Measurements from ENCODE around the gene FPGT.
A peak's percentile ranks its signal among the peaks of the same experiment; 100 is the strongest.
"Not testable (repeated sequence)": the region's sequence is repeated elsewhere in the genome, so short reads cannot be mapped to it uniquely, and the experiment has no call there.

FPGT gene

GRCh38 chr1:74197657-74198552 is at the start of gene FPGT, which contains the start of gene LRRIQ3:
TSS of gene FPGT (plus strand) at chr1:74198242. CDS start at chr1:74198279, 37 bp downstream.
TSS of gene LRRIQ3 (minus strand) at chr1:74198176. CDS start at chr1:74183684, 14,492 bp downstream.
- peak; percentile 97 for DNase-seq

GRCh38 chr1:74160046-74160445 is 38.0 kb upstream of the FPGT start:
- no peak for DNase-seq

- DNase-seq, result no peak
These were observed 36.5 kb upstream of the FPGT start for GRCh38 chr1:74161497-74161896.

- DNase-seq, result no peak
These were observed 35.7 kb upstream of the FPGT start for GRCh38 chr1:74162333-74162732.

GRCh38 chr1:74174423-74174822 is 23.6 kb upstream of the FPGT start:
- DNase-seq, result not testable (repeated sequence)

- DNase-seq, result no peak
These were observed 17.6 kb upstream of the FPGT start for GRCh38 chr1:74180490-74180889.

- DNase-seq, result no peak
These were observed 4.1 kb upstream of the FPGT start for GRCh38 chr1:74193908-74194307.

- DNase-seq, result no peak
These were observed 2.7 kb upstream of the FPGT start for GRCh38 chr1:74195339-74195738.

GRCh38 chr1:74197255-74197654 is 787 bp upstream of the FPGT start:
- no peak for DNase-seq

- no peak for DNase-seq
These were observed 1.5 kb downstream of the FPGT start for GRCh38 chr1:74199504-74199903.

- DNase-seq, result no peak
These were observed 7.2 kb downstream of the FPGT start for GRCh38 chr1:74205266-74205665.

- no peak for DNase-seq
These were observed 17.2 kb downstream of the FPGT start for GRCh38 chr1:74215229-74215628.

- DNase-seq, result no peak
These were observed 24.7 kb downstream of the FPGT start for GRCh38 chr1:74222701-74223100.

GRCh38 chr1:74223453-74223852 is 25.4 kb downstream of the FPGT start:
- DNase-seq, result no peak

- no peak for DNase-seq
These were observed 37.1 kb downstream of the FPGT start, which contains the start of gene TNNI3K for GRCh38 chr1:74235153-74235552. TSS of gene TNNI3K (plus strand) at chr1:74235387. CDS start at chr1:74235452, 65 bp downstream.

GRCh38 chr1:74236440-74236839 is 38.4 kb downstream of the FPGT start:
- no peak for DNase-seq

GRCh38 chr1:74237035-74237434 is 39.0 kb downstream of the FPGT start:
- no peak for DNase-seq

GRCh38 chr1:74237787-74238186 is 39.7 kb downstream of the FPGT start:
- DNase-seq, result no peak

- DNase-seq, result peak; percentile 13
These were observed 47.2 kb downstream of the FPGT start for GRCh38 chr1:74245168-74245772.

GRCh38 chr1:74246315-74246714 is 48.3 kb downstream of the FPGT start:
- DNase-seq, result no peak

- no peak for DNase-seq
These were observed 50.0 kb downstream of the FPGT start for GRCh38 chr1:74247881-74248528.

- not testable (repeated sequence) for DNase-seq
These were observed 55.3 kb downstream of the FPGT start for GRCh38 chr1:74253243-74253824.
